ENCODE measurements around the gene PSME1.

The PSME1 gene

DNA sequence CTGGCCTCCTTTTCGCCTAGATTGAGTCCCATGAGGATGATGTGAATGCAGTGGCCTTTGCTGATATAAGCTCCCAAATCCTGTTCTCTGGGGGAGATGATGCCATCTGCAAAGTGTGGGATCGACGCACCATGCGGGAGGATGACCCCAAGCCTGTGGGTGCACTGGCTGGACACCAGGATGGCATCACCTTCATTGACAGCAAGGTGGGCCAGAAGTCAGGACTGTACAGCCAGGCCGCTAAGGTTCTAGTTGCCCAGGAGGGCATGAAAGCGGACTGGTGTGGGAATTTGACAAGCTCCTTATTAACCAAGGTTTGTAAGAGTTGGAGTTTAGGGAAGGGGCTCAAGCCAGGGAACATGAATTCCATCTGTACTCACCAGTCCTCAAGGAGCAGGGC is 16.3 kb upstream of the PSME1 start:
- H3K36me3 ChIP-seq (ENCODE audit: insufficient read depth, low read length) = peaks cover 14% of the 10 kb centered on the region; the same call in 1 of the 2 replicates
- H3K27ac ChIP-seq = no peak overlapping the region
- H3K4me3 ChIP-seq = no peak overlapping the region
- H3K9ac ChIP-seq (ENCODE audit: insufficient read length) = no peak overlapping the region
- DNase-seq (ENCODE audit: low read depth, low spot score) = no peak
- no peak for TF ChIP-seq EZH2 (IDR thresholded peaks at IDR 0.05)
- no peak for TF ChIP-seq FOXP2 (optimal IDR thresholded peaks at IDR 0.05; ENCODE audit: control extremely low read depth, extremely low read length, insufficient read depth)
- TF ChIP-seq POLR2AphosphoS5 (IDR thresholded peaks at IDR 0.05; ENCODE audit: borderline replicate concordance, low read depth, low read length) = no peak
- no peaks in the 10 kb centered on the region for H3K9me3 ChIP-seq (ENCODE audit: low read depth, low read length)

GRCh38 chr14:24121210-24121609 is 14.8 kb upstream of the PSME1 start:
- no peak overlapping the region for H3K4me3 ChIP-seq
- no peak for TF ChIP-seq FOXP2 (optimal IDR thresholded peaks at IDR 0.05; ENCODE audit: control extremely low read depth, extremely low read length, insufficient read depth)
- no peak for TF ChIP-seq EZH2 (IDR thresholded peaks at IDR 0.05)
- no peak for TF ChIP-seq POLR2AphosphoS5 (IDR thresholded peaks at IDR 0.05; ENCODE audit: borderline replicate concordance, low read depth, low read length)
- no peak overlapping the region for H3K9ac ChIP-seq (ENCODE audit: insufficient read length)
- no peak for DNase-seq (ENCODE audit: low read depth, low spot score)
- H3K36me3 ChIP-seq (ENCODE audit: insufficient read depth, low read length) = peaks cover 14% of the 10 kb centered on the region; the same call in 1 of the 2 replicates
- no peak overlapping the region for H3K27ac ChIP-seq
- no peaks in the 10 kb centered on the region for H3K9me3 ChIP-seq (ENCODE audit: low read depth, low read length)

DNA sequence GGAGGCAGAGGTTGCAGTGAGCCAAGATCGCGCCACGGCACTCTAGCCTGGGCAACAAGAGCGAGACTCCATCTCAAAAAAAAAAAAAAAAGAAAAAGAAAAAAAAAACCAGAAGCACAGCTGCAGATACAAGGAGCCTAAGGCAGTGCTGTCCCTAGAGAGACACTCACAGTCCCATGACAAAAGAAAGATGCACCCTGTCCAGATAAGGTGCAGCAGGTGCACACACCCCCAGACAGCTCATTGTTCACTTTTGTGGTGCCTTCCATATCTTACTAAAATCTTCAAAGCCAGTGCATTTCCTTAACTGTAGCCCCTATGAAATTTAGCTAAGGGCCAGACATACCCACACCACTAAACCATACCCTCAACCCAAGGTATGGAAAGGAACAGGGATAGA is 13.6 kb upstream of the PSME1 start:
- Histone ChIP-seq H3K36me3 (ENCODE audit: insufficient read depth, low read length) (peaks cover 14% of the 10 kb centered on the region; the same call in 1 of the 2 replicates), H3K4me3 (no peak overlapping the region), H3K9me3 (ENCODE audit: low read depth, low read length) (no peaks in the 10 kb centered on the region), H3K27ac (no peak overlapping the region), H3K9ac (ENCODE audit: insufficient read length) (no peak overlapping the region)
- TF ChIP-seq FOXP2 (optimal IDR thresholded peaks at IDR 0.05; ENCODE audit: control extremely low read depth, extremely low read length, insufficient read depth) = no peak
- TF ChIP-seq EZH2 (IDR thresholded peaks at IDR 0.05) = no peak
- no peak for DNase-seq (ENCODE audit: low read depth, low spot score)

GRCh38 chr14:24122898-24123297 is 13.1 kb upstream of the PSME1 start:
- Histone ChIP-seq H3K9ac (ENCODE audit: insufficient read length) (no peak overlapping the region), H3K9me3 (ENCODE audit: low read depth, low read length) (no peaks in the 10 kb centered on the region), H3K27ac (no peak overlapping the region), H3K4me3 (no peak overlapping the region), H3K36me3 (ENCODE audit: insufficient read depth, low read length) (peaks cover 14% of the 10 kb centered on the region; the same call in 1 of the 2 replicates)
- DNase-seq (ENCODE audit: low read depth, low spot score) = no peak
- no peak for TF ChIP-seq EZH2 (IDR thresholded peaks at IDR 0.05)
- TF ChIP-seq POLR2AphosphoS5 (IDR thresholded peaks at IDR 0.05; ENCODE audit: borderline replicate concordance, low read depth, low read length) = no peak
- TF ChIP-seq FOXP2 (optimal IDR thresholded peaks at IDR 0.05; ENCODE audit: control extremely low read depth, extremely low read length, insufficient read depth) = no peak

DNA sequence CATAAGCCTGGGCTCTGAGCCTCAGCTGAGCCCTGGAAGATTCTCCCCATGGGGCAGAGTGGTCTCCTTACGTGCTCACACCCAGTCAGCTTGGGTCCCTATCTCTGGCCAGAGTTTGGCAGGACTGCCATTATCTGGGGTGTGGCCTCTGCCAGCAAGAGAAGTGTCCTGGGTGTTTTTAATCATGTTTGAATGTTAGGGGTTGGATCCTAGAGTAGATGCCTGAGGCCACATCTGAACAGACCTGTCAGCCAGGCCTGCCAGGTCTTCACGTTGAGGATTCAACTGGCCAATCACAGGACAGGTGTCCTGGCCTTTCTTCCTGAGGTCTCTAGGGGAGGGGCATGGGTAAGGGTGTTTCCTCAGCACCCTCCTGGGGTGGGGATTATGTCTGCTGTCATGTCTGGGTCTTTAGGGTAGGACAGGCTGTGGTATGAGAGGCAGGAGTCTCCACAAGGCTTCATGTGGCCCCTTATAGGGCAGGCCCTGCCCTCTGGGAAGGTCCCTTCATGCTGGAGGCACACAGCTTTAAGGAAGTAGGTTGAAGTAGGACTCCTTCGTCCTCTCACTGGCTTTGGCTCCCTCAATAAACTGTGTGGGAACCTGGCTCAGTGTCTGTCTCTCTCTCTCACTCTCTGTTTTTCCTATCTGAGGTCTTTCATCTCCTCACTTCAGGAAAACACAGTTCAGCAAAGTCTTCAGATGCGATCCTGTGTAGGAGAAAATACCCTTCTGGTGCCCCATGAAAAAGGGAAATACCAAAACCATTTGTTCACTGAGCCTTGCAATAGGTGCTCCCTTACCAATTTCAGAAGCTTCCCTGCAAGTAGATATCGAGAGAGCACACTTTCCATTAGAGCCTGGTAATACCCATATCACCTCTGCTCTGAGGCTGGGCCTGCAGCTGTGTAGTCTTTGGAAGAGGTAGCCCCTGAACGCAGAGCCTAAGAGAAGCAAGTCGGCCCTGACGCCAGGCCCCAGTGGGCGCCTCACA is 12.3 kb upstream of the PSME1 start:
- Histone ChIP-seq H3K36me3 (ENCODE audit: insufficient read depth, low read length) (peaks cover 10% of the 10 kb centered on the region; the same call in 1 of the 2 replicates), H3K27ac (no peak overlapping the region), H3K9ac (ENCODE audit: insufficient read length) (no peak overlapping the region)

GRCh38 chr14:24126939-24127338 is 9.1 kb upstream of the PSME1 start:
- TF ChIP-seq EZH2 (IDR thresholded peaks at IDR 0.05) (no peak), POLR2AphosphoS5 (IDR thresholded peaks at IDR 0.05; ENCODE audit: borderline replicate concordance, low read depth, low read length) (no peak), FOXP2 (optimal IDR thresholded peaks at IDR 0.05; ENCODE audit: control extremely low read depth, extremely low read length, insufficient read depth) (no peak)
- no peaks in the 10 kb centered on the region; the same call in 1 of the 2 replicates for H3K36me3 ChIP-seq (ENCODE audit: insufficient read depth, low read length)
- DNase-seq (ENCODE audit: low read depth, low spot score) = no peak
- no peaks in the 10 kb centered on the region for H3K9me3 ChIP-seq (ENCODE audit: low read depth, low read length)
- H3K27ac ChIP-seq = no peak overlapping the region
- no peak overlapping the region for H3K4me3 ChIP-seq
- no peak overlapping the region for H3K9ac ChIP-seq (ENCODE audit: insufficient read length)

More for the DNA sequence above, 12.3 kb upstream of the PSME1 start:
- Histone ChIP-seq H3K9me3 (ENCODE audit: low read depth, low read length) (no peaks in the 10 kb centered on the region), H3K4me3 (no peak overlapping the region)
- no peak for TF ChIP-seq FOXP2 (optimal IDR thresholded peaks at IDR 0.05; ENCODE audit: control extremely low read depth, extremely low read length, insufficient read depth)
- no peak for TF ChIP-seq POLR2AphosphoS5 (IDR thresholded peaks at IDR 0.05; ENCODE audit: borderline replicate concordance, low read depth, low read length)
- no peak for TF ChIP-seq EZH2 (IDR thresholded peaks at IDR 0.05)
- DNase-seq (ENCODE audit: low read depth, low spot score) = no peak

- Histone ChIP-seq H3K27ac (no peak overlapping the region), H3K9ac (ENCODE audit: insufficient read length) (no peak overlapping the region), H3K9me3 (ENCODE audit: low read depth, low read length) (no peaks in the 10 kb centered on the region), H3K36me3 (ENCODE audit: insufficient read depth, low read length) (no peaks in the 10 kb centered on the region; the same call in 1 of the 2 replicates), H3K4me3 (no peak overlapping the region)
- TF ChIP-seq POLR2AphosphoS5 (IDR thresholded peaks at IDR 0.05; ENCODE audit: borderline replicate concordance, low read depth, low read length) = no peak
- no peak for TF ChIP-seq FOXP2 (optimal IDR thresholded peaks at IDR 0.05; ENCODE audit: control extremely low read depth, extremely low read length, insufficient read depth)
- TF ChIP-seq EZH2 (IDR thresholded peaks at IDR 0.05) = no peak
- DNase-seq (ENCODE audit: low read depth, low spot score) = no peak
These were observed 8.3 kb upstream of the PSME1 start for GRCh38 chr14:24127673-24128072.

GRCh38 chr14:24129410-24129998 is 6.5 kb upstream of the PSME1 start:
- Histone ChIP-seq H3K9me3 (ENCODE audit: low read depth, low read length) (no peaks in the 10 kb centered on the region), H3K36me3 (ENCODE audit: insufficient read depth, low read length) (no peaks in the 10 kb centered on the region), H3K27ac (no peak overlapping the region), H3K9ac (ENCODE audit: insufficient read length) (no peak overlapping the region), H3K4me3 (no peak overlapping the region)
- DNase-seq (ENCODE audit: low read depth, low spot score) = no peak
- no peak for TF ChIP-seq EZH2 (IDR thresholded peaks at IDR 0.05)
- TF ChIP-seq FOXP2 (optimal IDR thresholded peaks at IDR 0.05; ENCODE audit: control extremely low read depth, extremely low read length, insufficient read depth) = no peak
- TF ChIP-seq POLR2AphosphoS5 (IDR thresholded peaks at IDR 0.05; ENCODE audit: borderline replicate concordance, low read depth, low read length) = no peak

Measured in SK-N-MC (cell line).